Kidney epithelial cell (primary cell): Measurements from ENCODE around the gene ACTN1. TPM values are rescaled to one million over a fixed set of nuclear protein-coding genes. Genes with fewer than 3 reads are reported as not detected.

Source experiments
- DNase-seq: peaks from one replicate; pipeline ENCODE4 v3.0.0-alpha.2; 2010; ENCODE audit warnings: low read depth
- H3K27me3 ChIP-seq: 2 replicates; pipeline ENCODE4 v1.6.0; 2011; ENCODE audit warnings: low read length; ENCODE audit not compliant: control insufficient read depth, insufficient read depth
- H3K36me3 ChIP-seq: 2 replicates; pipeline ENCODE4 v1.5.1; 2011; ENCODE audit warnings: low read length; ENCODE audit not compliant: control insufficient read depth, insufficient read depth
- H3K4me3 ChIP-seq: 2 replicates; pipeline ENCODE4 v1.5.1; 2011; ENCODE audit warnings: low read depth, mild to moderate bottlenecking, control low read depth, low read length
- total RNA-seq: library from RNA; depleted of rRNA; stranded (reverse); fragments of >200 nt; gene quantifications from 2 replicates; pipeline ENCODE4 v1.2.3, GENCODE V29; 2015
- TF ChIP-seq, protein P1 (sequence below): IDR thresholded peaks from 2 replicates; pipeline ENCODE4 v1.5.1; 2011; ENCODE audit warnings: mild to moderate bottlenecking, moderate library complexity, low read length, control low read depth, inconsistent platforms; ENCODE audit not compliant: insufficient read depth, poor library complexity, severe bottlenecking

Gene ACTN1
- total RNA-seq, 1 donor from 2014 or later: 627 TPM

DNA sequence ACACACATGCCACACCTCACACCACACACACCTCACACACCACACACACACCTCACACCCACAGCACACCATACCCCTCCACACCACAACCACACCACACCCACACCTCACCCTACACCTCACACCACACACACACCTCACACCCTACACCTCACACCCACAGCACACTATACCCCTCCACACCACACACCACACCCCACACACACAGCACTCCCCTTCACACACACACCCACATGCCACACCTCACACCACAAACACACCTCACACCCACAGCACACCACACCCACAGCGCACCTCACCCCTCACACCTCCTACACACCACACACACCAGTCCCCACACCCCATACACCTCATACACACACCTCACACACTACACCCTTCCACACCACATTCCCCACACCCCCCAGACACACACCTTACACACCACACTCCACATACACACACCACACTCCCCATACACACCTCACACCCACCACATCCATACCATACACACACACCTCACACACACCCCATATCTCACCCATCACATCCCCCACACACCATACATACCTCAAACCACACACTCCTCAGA lies 80.0 kb downstream of the ACTN1 start:
- DNase-seq: no peak
- Histone ChIP-seq H3K36me3 (peaks cover 5% of the 10 kb centered on the region), H3K4me3 (no peak overlapping the region), H3K27me3 (no peaks in the 10 kb centered on the region)
- TF ChIP-seq, protein P1, sequence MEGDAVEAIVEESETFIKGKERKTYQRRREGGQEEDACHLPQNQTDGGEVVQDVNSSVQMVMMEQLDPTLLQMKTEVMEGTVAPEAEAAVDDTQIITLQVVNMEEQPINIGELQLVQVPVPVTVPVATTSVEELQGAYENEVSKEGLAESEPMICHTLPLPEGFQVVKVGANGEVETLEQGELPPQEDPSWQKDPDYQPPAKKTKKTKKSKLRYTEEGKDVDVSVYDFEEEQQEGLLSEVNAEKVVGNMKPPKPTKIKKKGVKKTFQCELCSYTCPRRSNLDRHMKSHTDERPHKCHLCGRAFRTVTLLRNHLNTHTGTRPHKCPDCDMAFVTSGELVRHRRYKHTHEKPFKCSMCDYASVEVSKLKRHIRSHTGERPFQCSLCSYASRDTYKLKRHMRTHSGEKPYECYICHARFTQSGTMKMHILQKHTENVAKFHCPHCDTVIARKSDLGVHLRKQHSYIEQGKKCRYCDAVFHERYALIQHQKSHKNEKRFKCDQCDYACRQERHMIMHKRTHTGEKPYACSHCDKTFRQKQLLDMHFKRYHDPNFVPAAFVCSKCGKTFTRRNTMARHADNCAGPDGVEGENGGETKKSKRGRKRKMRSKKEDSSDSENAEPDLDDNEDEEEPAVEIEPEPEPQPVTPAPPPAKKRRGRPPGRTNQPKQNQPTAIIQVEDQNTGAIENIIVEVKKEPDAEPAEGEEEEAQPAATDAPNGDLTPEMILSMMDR: no peak

DNA sequence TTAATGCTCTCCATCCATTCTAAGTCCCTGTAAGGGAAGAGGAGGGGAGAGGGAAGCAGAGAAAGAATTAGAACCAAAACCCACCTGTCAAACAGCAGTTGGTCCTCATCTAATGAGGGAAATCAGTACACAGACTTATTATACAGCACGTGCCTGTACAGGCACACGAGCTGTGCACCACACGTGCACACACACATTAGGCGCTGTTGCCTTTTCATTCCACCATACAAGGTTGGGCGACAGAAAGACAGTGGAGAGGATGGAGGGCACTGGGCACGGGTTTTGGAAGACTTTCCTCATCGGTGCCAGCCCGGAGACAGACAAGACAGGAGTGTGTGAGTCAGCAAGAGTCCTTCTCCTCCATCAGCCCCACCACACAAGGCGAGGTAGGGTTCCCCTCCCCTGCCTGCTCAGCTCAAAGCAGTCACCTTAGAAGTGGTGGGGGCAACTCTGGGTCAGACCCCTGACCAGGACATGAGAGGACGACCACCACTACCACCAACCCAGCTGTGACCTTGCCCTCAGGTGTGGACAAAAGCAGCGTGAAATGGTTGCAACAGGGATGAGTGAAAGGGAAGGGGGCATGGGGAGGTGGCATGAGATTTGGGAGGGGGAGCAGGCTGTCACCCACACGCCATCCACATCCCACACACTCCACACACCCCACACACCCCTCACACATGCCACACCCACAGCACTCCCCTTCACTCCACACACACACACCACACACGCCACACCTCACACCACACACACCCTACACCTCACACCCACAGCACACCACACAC lies 80.7 kb downstream of the ACTN1 start:
- H3K36me3 ChIP-seq: peaks cover 6% of the 10 kb centered on the region
- no peak overlapping the region for H3K4me3 ChIP-seq
- DNase-seq: no peak
- TF ChIP-seq, protein P1: no peak
- H3K27me3 ChIP-seq: no peaks in the 10 kb centered on the region

DNA sequence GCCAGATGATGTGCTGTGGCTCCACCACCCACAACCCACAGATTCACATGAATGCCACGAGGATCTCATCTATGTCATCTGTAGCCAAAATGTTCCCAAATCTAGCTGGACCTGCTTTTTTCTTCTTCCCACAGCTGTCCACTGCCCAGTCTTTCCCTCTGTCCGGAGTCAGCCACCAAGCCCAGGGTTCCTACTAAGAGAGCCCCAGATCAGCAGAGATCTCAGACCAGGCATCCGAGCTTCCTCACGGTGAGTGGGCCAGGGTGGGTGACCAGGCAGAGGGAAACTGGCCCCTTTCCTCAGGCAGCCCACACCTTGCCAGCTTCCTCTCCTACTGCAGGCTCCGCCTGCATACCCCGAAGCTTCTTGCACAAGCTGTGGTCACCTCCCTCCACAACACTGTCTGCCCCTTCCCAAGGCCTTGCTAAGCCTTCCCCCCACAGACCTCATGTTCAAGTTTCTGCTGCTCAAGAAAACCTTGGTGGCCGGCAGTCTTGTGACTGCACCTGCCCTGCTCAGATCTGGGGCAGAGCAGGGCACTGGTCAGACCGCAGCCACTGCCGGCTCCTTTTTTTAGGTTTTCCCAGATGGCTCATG lies 81.4 kb downstream of the ACTN1 start:
- Histone ChIP-seq H3K27me3 (no peaks in the 10 kb centered on the region), H3K36me3 (peaks cover 7% of the 10 kb centered on the region), H3K4me3 (no peak overlapping the region)
- no peak for DNase-seq
- TF ChIP-seq, protein P1: no peak

DNA sequence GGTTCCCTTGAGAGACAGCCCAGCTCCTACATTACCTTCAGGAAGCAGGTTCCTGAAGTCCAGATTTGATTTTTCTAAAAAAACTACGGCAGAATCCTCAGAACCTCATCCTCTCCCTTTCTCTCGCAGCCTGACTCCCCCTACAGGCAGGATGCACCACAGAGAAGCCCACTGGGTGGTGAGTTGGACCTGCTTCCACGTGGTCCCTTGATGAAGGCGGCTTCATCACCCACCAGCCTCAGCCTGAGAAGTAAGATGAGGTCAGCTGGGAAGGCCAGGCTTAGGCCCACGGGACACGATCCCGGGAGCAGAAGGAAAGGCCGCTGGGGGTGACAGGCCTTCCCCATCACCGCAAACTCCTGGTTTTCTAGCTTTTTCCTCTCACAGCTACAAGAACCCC lies 83.0 kb downstream of the ACTN1 start:
- no peaks in the 10 kb centered on the region for H3K27me3 ChIP-seq
- no peak for DNase-seq
- H3K36me3 ChIP-seq: peaks cover 9% of the 10 kb centered on the region
- TF ChIP-seq, protein P1: peak; percentile 25
- H3K4me3 ChIP-seq: no peak overlapping the region

DNA sequence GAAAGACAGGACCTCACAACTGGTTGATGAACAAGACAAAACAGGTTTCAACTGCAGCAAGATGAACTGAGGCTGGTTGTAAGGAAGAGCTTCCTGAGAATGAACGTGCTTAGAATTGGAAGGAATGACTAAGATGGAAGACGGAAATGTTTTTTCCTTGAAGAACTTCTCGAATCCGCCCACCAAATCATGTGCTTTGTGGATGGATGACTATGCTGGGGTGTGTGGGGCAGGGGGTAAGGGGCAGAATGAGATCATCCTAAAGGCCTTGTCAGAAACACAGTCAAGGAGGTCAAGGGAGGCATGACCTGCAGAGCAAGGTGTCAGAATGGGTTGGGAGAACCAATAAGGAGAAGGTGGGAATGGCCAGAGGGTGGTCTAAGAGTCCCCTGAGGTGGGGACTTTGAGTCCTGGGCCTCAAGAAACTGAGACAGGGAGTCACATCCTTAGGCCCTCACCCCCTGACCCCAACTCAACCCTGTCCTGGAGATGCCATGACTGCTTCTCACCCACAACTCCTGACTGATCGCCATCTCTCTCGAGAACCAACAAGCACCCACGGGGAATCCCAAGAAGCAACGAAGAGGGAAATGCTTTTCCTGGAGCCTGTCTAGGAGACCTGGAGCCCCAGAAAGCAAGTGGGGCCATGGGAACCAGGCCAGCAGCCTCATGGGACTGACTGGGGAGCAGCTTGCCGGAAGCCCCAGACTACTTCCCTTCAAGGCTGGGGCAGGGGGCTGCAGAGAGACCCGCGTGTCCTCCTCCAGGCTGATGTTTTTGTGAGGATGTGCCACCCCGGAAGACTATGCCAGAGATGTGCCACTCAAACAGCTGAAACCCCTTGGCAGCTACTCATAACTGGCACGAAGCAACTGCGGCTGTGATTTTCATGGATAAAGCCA lies 84.0 kb downstream of the ACTN1 start:
- TF ChIP-seq, protein P1: no peak
- Histone ChIP-seq H3K4me3 (no peak overlapping the region), H3K36me3 (peaks cover 16% of the 10 kb centered on the region), H3K27me3 (no peaks in the 10 kb centered on the region)
- no peak for DNase-seq
